Uterus (tissue), 4 donors: ENCODE measurements around the gene PTPRN2. TPM values are rescaled to one million over a fixed set of nuclear protein-coding genes. Genes with fewer than 3 reads are reported as not detected.

ENCODE experiments used
- DNase-seq, 2 donors: peaks; one replicate each; pipeline ENCODE4 v3.0.0-alpha.2; 2019 to 2020
- H3K27ac ChIP-seq, 2 donors: fragments of 200-600 bp; sonication (generic); 1 replicate in 1 of 2; 2 replicates in 1 of 2; pipeline ENCODE4 v1.5.1; 2016 to 2018
- H3K27me3 ChIP-seq, 2 donors: fragments of 200-600 bp; sonication (generic); one replicate each; pipeline ENCODE4 v1.5.1; 2018 to 2019; ENCODE audit warnings: control low read depth in 1 of 2
- H3K36me3 ChIP-seq, 2 donors: fragments of 200-600 bp; sonication (generic); one replicate each; pipeline ENCODE4 v1.5.1; 2019; ENCODE audit warnings: control low read depth in 1 of 2
- H3K4me1 ChIP-seq, 2 donors: fragments of 200-600 bp; sonication (generic); one replicate each; pipeline ENCODE4 v1.5.1; 2018 to 2019; ENCODE audit warnings: control low read depth in 1 of 2
- H3K4me3 ChIP-seq, 2 donors: fragments of 200-600 bp; sonication (generic); 1 replicate in 1 of 2; 2 replicates in 1 of 2; pipeline ENCODE4 v1.5.1; 2018 to 2019; ENCODE audit warnings: mild to moderate bottlenecking in 1 of 2
- H3K9me3 ChIP-seq, 2 donors: fragments of 200-600 bp; sonication (generic); one replicate each; pipeline ENCODE4 v1.5.1; 2019; ENCODE audit warnings: control low read depth in 1 of 2
- POLR2A ChIP-seq, 2 donors: fragments of 450-650 bp; IDR thresholded peaks; one replicate each; pipeline ENCODE4 v1.6.1; 2016; ENCODE audit warnings: antibody characterized with exemption in 2 of 2, mild to moderate bottlenecking in 1 of 2, moderate library complexity in 1 of 2
- intact Hi-C: fragments of 100-400 bp; cut with DNase I; formaldehyde crosslinking; loops from one replicate; pipeline ENCODE4 v1.15.1; 2023; ENCODE audit warnings: low total_unique reads
- total RNA-seq, 4 donors: library from RNA; depleted of rRNA in 3 of 4; stranded (reverse); fragments of >200 nt in 3 of 4; gene quantifications; one replicate each; pipeline versions ENCODE4 v1.1.0 to v1.2.4, GENCODE V29; 2014 to 2023
- TF ChIP-seq, protein P1 (sequence below), 4 experiments: fragments of 200-600 bp in 2 of 4; fragments of 450-650 bp in 2 of 4; sonication (generic) in 2 of 4; IDR thresholded peaks; one replicate each; pipeline ENCODE4 v1.5.1; 2016 to 2019; ENCODE audit warnings: antibody characterized with exemption in 4 of 4, mild to moderate bottlenecking in 2 of 4, moderate library complexity in 1 of 4
- donor health status: DM: yes; HTN: yes; CAD: no.

The PTPRN2 gene
- total RNA-seq, 4 donors from 2014 or later = 1.2 to 5.2 (median 2.3) TPM

- Histone ChIP-seq H3K27ac (no peak overlapping the region), H3K36me3 (no peaks in the 10 kb centered on the region), H3K27me3 (no peaks in the 10 kb centered on the region), H3K4me1 (no peaks in the 10 kb centered on the region), H3K4me3 (no peak overlapping the region), H3K9me3 (no peaks in the 10 kb centered on the region)
- no peak for DNase-seq
- TF ChIP-seq POLR2A (IDR thresholded peaks at IDR 0.05) = no peak
- TF ChIP-seq, protein P1, sequence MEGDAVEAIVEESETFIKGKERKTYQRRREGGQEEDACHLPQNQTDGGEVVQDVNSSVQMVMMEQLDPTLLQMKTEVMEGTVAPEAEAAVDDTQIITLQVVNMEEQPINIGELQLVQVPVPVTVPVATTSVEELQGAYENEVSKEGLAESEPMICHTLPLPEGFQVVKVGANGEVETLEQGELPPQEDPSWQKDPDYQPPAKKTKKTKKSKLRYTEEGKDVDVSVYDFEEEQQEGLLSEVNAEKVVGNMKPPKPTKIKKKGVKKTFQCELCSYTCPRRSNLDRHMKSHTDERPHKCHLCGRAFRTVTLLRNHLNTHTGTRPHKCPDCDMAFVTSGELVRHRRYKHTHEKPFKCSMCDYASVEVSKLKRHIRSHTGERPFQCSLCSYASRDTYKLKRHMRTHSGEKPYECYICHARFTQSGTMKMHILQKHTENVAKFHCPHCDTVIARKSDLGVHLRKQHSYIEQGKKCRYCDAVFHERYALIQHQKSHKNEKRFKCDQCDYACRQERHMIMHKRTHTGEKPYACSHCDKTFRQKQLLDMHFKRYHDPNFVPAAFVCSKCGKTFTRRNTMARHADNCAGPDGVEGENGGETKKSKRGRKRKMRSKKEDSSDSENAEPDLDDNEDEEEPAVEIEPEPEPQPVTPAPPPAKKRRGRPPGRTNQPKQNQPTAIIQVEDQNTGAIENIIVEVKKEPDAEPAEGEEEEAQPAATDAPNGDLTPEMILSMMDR (IDR thresholded peaks at IDR 0.05) = no peak
- intact Hi-C loops = no loop called here
These were observed 950.2 kb downstream of the PTPRN2 start for GRCh38 chr7:157637216-157637949.

DNA sequence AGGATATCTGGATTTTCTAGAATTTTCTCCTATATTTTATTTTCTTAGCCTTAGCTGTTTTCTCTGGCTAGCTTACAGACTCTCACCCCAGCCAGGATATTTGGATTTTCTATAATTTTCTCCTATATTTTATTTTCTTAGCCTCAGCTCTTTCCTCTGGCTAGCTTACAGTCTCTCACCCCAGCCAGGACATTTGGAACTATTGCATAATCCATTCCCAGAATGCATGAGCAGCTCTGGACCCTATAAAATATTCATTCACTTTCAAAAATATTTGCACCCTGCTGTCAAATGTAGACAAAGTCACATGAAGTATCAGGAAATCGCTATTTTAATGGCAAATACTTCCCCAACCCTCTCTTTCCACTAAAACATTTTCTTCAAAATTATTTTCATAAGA lies 952.0 kb downstream of the PTPRN2 start:
- Histone ChIP-seq H3K36me3 (no peaks in the 10 kb centered on the region), H3K9me3 (no peaks in the 10 kb centered on the region), H3K4me3 (no peak overlapping the region), H3K27me3 (no peaks in the 10 kb centered on the region), H3K4me1 (no peaks in the 10 kb centered on the region), H3K27ac (no peak overlapping the region)
- TF ChIP-seq, protein P1 (IDR thresholded peaks at IDR 0.05) = no peak
- no peak for TF ChIP-seq POLR2A (IDR thresholded peaks at IDR 0.05)
- no peak for DNase-seq
- intact Hi-C loops = no loop called here

DNA sequence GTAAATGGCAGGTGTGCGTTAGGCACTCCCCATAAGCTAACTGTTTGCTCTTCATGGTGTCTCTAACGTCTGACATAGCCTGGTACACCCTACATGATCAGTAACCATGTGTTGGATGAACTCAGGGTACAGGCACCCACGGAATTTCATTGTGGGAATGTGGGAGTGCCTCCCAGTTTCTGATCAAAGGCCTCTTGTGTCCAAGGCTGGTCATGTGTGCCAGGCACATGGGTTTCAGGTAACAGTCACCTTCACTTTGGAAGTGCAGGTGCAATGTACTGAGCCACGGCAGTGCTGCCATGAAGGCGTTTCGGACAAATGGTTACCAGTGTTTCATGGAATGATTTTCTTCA lies 952.5 kb downstream of the PTPRN2 start:
- no peak overlapping the region for H3K27ac ChIP-seq
- DNase-seq = no peak

DNA sequence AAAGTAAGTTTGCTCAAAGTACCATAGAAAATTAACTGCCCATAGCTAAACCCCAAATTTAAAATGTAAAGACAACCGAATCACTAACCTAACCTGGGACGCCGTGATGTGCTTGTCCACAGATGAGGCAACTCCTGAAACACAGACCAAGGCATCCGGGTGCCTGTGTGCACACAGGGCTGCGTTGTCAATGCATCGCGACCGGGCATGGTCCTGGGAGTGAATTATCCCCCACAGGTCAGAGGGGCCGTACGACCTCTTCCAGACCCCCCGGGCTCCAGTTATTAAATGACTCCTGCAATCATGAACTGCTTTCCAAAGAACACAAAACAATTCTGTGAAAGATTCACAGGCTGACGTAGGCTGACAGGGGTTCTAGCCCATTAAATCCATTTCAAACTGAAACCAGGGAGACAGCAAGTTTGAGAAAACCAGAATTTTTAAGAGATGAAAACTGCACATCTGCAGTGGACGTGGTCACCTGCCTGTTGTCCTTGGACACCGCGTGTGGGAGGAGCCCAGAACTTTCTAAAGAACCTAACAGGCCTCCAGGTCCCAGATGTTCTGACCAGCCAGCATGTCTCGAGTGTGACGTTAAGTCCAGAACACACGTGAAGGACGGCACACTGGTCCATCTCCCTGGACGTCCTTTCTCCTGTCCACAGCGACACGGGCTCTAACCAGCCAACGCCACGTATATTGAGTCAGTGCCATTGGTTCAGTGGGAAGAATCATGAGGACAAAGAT lies 953.0 kb downstream of the PTPRN2 start:
- TF ChIP-seq POLR2A (IDR thresholded peaks at IDR 0.05) = no peak
- TF ChIP-seq, protein P1 (IDR thresholded peaks at IDR 0.05) = no peak
- no peaks in the 10 kb centered on the region for H3K9me3 ChIP-seq
- no peak for DNase-seq
- H3K4me1 ChIP-seq = no peaks in the 10 kb centered on the region
- H3K36me3 ChIP-seq = no peaks in the 10 kb centered on the region
- no peak overlapping the region for H3K27ac ChIP-seq
- no peak overlapping the region for H3K4me3 ChIP-seq
- intact Hi-C loops = no loop called here
- no peaks in the 10 kb centered on the region for H3K27me3 ChIP-seq

More for the DNA sequence above, 952.5 kb downstream of the PTPRN2 start:
- no peaks in the 10 kb centered on the region for H3K36me3 ChIP-seq
- TF ChIP-seq, protein P1 (IDR thresholded peaks at IDR 0.05) = no peak
- no peak for TF ChIP-seq POLR2A (IDR thresholded peaks at IDR 0.05)
- no peaks in the 10 kb centered on the region for H3K9me3 ChIP-seq
- intact Hi-C loops = no loop called here
- H3K4me1 ChIP-seq = no peaks in the 10 kb centered on the region
- H3K4me3 ChIP-seq = no peak overlapping the region
- H3K27me3 ChIP-seq = no peaks in the 10 kb centered on the region

DNA sequence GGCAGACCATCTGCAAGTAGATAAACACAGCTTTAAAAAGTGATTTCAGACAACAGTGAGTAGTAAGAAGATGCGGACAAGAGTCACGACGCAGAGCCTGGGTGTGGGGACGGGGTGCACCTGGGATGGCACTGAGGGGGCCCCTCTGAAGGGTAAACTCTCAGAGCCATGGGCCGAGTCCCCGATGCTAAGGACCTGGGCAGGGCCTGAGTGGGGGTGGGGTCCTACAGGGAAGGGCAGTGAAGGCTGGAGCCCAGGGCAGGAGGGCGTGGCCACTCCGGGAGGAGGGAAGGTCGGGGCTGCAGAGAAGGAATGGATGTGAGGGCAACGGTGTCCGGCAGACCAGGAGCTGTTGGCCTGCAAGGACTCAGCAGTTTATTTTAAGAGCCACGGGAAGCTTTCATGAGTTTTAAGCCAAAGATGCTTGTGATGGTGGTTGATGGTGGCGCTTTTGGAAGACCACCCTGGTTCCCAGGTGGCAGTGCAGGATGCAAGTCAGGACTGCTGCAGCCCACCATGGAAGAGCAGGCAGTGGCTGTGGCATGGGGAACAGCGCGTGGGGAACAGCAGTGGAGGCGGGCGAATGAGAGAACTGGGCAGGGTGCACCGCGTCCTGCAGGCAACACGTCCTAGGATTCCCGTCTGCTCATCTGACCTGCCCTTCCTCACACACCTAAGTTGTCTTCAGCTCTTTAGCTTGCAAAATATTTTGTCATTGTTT lies 954.0 kb downstream of the PTPRN2 start:
- Histone ChIP-seq H3K27me3 (no peaks in the 10 kb centered on the region), H3K36me3 (no peaks in the 10 kb centered on the region), H3K27ac (no peak overlapping the region), H3K4me1 (no peaks in the 10 kb centered on the region), H3K9me3 (no peaks in the 10 kb centered on the region), H3K4me3 (no peak overlapping the region)
- DNase-seq = no peak
- intact Hi-C loops = no loop called here
- TF ChIP-seq POLR2A (IDR thresholded peaks at IDR 0.05) = no peak
- TF ChIP-seq, protein P1 (IDR thresholded peaks at IDR 0.05) = no peak
